KBM-7 (cell line): ENCODE measurements around the gene GALNS.
"Not testable (repeated sequence)": the region's sequence is repeated elsewhere in the genome, so short reads cannot be mapped to it uniquely, and the experiment has no call there.

Experiments used
- DNase-seq: peaks from one replicate; pipeline ENCODE4 v3.0.0-alpha.2; 2015
- in situ Hi-C: fragments of 300-500 bp; cut with MboI; formaldehyde crosslinking; loops from 2 replicates; pipeline ENCODE4 v1.14.3; 2020; ENCODE audit warnings: low sequenced_read_pairs, low pct_unique_long_range_greater_than_20kb, mixed read lengths

Gene GALNS

GRCh38 chr16:88856828-88857727 lies at the start of gene GALNS, which contains the start of gene TRAPPC2L:
Gene GALNS (minus strand): TSS chr16:88856947. CDS start chr16:88856877, 70 bp downstream.
Gene TRAPPC2L (plus strand): TSS chr16:88857127. CDS start chr16:88857151, 24 bp downstream.
- in situ Hi-C loops, result no loop called here
- DNase-seq, result peak; percentile 90

DNA sequence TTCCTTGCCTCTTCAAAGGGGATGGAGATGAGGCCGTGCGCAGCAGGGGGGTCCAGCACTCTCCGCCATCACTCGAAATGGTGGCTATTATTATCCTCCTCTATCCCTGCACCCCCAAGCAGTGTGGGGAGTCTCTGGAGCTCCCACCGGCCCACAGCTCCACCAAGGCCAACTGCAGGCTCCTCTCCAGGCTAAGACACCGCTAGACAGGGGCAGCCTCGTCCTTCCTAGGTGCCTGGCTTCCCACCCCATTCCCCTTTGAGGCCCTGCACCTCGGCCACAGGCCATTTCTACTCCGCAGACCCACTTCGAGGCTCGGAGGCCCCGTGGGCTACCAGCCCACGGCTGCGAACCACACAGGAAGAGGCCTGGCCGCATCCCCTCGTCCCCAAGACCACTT lies 49.3 kb upstream of the GALNS start:
- DNase-seq, result no peak
- in situ Hi-C loops, result no loop called here

- no peak for DNase-seq
- in situ Hi-C loops, result no loop called here
These were observed 48.8 kb upstream of the GALNS start for GRCh38 chr16:88905563-88905962.

DNA sequence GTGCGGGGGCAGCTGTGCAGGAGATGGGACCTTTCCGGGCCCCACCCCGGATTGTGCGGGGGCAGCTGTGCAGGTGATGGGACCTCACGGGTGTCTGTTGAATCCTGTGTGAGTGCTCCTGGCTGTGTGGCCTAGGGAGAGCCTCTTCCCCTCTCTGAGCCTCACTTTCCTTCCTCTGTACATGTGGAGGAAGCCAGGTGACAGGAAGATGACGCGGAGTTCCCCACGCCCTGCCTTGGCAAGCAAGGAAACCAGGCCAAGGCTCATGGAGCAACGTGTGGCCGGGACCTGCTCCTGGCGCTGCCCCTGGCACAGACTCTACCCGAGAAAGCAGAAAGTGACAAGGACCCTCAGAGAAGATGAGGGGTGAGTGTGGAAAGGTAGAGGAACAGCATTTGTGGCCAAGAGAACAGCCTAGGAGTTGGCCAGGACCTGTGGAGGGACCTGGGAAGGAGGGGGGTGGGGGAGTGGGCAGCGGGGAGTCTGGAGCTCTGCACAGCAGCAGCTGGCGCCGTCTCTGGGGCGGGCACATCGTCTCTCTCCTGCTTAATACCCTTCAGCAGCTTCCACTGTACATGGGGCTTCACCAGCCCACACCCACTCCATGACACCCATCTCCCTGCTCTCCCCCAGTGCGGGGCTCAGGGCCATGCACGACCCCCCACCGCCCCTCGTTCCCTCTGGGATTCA lies 48.1 kb upstream of the GALNS start:
- in situ Hi-C loops, result no loop called here
- DNase-seq, result no peak

DNA sequence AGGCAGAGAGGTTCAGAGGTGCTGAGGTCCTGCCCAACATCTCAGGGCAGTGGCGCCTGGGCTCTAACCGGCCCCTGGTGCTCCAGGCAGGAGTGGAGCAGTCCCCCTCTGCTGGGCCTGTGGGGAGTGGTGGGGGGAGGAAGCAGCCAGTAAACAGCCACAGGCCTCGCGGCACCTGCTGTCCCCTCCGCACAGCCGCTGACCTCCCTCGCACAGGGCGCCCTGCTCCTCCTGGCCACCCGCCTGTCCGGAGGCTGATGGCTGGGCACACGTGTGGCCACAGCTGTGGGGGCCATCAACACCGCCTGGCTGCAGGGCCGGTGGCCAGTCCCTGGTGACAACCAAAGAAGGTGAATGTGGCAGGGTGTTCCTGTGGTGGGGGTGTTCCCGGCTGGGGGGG lies 46.5 kb upstream of the GALNS start:
- no peak for DNase-seq
- in situ Hi-C loops, result no loop called here

- in situ Hi-C loops, result no loop called here
- no peak for DNase-seq
These were observed 46.0 kb upstream of the GALNS start for GRCh38 chr16:88902744-88903143.

GRCh38 chr16:88901718-88902337 lies 45.1 kb upstream of the GALNS start:
- no peak for DNase-seq
- in situ Hi-C loops, result no loop called here

DNA sequence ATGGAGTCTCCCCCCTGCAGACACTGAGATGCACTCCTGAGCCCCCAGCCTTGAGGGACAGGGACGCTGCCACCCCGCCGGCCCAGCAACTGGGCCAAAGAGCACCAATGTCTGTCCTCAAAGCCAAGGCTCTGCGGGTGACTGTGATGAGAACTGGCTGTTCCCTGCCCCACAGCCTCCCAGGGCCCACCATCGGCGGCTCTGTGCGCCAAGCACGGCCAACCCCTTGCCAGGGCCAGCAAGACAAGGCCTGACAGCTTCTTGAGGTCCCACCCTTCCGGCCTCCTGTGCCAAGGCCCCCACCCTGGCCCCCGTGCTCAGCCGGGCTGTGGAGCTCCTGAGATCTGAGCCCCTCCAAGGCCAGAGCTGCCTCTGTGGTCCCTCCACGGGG lies 43.9 kb upstream of the GALNS start:
- no peak for DNase-seq
- in situ Hi-C loops, result no loop called here

GRCh38 chr16:88899901-88900661 lies 43.3 kb upstream of the GALNS start:
- no peak for DNase-seq
- in situ Hi-C loops, result no loop called here

DNA sequence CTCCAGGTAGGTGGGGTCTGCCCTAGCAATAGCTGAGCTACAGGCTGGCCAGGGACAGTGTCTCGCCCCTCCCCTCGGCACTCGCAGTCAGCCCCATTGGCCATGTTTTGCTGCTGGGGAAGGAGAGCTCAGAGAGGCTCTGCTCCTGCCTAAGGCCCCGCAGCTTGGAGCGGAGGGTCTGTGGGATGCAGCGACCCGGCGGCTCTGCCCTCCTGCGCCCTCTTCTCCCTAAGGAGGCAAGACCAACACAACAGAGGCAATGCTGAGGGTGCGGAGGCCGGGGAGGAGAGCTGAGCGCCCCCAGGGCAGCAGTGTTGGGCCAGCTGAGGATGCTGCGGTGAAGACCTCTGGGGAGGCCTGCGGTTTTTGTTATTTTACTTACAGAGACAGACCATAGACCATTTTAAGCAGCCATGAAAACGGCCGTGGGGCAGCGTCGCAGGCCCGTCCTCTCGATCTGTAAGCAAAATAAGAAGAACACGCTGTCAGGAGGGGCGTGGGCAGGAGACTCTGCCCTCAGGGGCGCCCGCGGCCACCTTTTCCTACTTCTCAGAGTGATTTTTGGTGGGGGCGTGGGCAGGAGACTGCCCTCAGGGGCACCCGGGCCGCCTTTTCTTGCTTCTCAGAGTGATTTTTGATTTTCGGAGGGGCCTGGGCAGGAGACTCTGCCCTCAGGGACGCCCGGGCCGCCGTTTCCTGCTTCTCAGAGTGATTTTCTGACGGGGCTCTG lies 41.1 kb upstream of the GALNS start:
- DNase-seq, result no peak
- in situ Hi-C loops, result no loop called here

DNA sequence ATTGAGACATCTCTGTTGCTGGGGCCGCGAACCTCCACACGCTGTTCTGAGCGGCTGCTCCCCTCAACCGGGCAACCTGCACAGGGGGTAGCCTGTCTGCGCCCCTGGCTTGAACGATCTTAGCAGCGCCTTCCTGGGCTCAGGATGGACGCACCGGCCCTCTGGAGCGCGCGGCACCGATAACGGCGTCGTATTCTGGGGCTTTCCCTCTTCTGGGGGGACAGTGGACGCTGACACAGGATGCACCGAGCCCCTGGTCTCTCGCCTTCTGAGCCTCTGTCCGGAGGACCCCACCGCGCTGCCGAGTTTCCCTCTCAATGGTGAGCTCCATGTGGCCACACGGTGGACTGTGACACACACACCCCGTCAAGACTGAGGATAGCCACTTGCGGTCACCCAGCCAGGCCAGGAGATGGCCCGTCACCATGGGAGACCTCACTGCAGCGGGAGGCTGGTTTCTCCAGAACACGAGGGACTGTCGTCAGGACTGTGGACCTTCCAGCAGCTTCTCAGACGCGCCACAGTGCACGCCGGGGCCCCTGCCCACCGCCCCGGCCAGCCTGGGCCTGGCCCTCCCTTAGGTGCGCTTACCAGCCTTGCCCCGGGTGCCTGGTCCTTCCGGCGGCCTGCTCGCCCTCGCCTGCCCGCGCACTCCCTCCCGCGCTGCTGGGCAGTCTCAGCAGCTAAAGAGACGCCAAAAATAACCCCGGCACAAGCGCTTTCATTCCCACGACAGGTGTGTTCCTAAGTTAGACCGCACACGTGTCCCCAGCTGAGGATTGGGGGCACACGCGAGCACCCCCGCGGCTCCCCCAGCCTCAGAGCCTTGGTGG lies 39.7 kb upstream of the GALNS start:
- in situ Hi-C loops, result no loop called here
- DNase-seq, result no peak

DNA sequence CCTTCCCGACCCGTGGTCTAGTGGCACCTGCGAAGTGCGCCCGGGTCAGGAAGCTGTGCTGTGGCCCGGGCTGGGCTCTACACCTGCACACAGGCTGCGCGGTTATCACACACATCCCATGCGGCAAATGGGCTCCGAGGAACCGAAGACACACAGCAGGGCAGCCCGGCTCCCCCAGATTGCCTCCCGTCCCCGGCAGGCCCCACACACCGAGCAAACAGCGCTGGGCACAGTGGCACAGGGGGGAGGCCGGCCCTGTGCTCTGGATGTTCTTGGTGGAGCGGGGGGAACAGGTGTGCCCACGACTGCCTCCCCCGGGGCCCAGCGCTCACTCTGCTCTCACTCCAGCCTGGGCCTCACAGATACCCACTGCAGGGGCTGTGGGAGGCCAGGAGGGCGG lies 38.6 kb upstream of the GALNS start:
- no peak for DNase-seq
- in situ Hi-C loops, result no loop called here

DNA sequence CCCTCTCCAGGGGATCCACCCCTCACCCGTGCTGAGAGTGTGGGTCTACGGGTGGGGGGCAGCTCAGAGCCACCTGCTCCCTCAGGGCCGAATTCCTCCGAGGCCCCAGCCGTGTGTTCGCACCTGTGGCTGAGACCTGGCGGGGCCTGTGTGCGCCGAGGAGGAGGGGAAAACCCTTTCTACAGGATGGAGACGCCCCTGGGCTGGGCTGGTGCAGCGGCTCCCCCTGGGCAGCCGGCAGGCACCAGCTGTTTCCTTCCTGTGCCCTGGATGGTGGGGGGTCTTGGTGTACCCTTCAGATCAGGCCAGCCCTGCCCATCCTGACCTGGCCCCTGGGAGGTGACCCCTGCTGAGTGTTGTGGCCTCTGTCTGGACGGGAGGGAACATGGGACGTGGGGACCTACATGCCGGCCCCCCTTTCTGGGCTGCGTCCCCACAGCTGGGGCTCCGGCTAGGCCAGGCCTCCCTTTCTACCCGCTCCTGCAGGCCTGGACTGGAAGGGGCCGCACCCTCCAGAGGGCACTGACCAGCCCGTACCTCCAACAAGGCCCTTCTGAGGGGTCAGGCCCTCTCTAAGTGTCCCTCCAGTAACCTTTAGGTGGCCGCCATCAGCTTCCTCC lies 38.0 kb upstream of the GALNS start:
- no peak for DNase-seq
- in situ Hi-C loops, result no loop called here

DNA sequence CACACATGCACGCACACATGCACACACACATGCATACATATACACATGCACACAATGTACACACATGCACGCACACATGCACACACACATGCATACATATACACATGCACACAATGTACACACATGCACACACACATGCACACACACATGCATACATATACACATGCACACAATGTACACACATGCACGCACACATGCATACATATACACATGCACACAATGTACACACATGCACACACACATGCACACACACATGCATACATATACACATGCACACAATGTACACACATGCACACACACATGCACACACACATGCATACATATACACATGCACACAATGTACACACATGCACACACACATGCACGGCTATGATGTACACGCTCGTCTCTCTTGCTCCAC lies 37.5 kb upstream of the GALNS start:
- DNase-seq, in situ Hi-C loops: not testable (repeated sequence)

DNA sequence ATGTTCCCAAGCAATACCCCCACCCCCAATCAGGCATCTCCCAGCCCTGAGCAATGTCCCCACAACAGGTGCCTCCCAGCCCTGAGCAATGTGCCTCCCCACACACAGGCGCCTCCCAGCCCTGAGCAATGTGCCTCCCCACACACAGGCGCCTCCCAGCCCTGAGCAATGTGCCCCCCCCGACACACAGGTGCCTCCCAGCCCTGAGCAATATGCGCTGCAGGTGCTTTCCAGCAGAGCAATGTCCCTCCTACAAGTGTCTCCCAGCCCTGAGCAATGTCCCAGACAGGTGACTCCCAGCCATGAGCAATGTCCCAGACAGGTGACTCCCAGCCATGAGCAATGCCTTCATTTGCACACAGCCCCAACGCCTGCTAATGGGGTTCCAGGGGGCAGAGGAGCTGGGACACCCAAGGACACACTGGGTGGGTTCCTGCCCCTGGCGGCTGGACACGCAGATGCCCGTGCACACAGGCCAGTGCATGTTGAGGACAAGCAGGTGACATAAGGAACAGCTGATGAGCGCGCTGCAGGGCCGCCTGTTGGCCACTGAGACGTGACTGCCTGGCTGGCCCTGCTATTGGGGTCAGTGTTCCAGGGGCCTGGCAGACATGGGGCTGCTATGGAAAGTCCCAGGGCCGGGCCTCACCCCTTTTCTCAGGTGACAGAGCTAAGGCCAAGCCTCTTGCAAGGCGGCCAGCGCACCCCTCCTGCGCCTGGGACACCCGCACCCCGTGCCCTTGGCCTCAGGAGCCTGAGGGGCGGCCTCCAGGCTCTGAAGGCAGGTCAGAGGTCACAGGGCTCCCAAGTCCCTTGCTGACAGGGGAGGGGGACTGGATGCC lies 36.6 kb upstream of the GALNS start:
- DNase-seq, result no peak
- in situ Hi-C loops, result no loop called here

GRCh38 chr16:88892065-88892464 lies 35.3 kb upstream of the GALNS start:
- DNase-seq, result no peak
- in situ Hi-C loops, result no loop called here

GRCh38 chr16:88891083-88891482 lies 34.3 kb upstream of the GALNS start:
- DNase-seq, result no peak
- in situ Hi-C loops, result no loop called here
